ENCODE data around the gene AMMECR1.
A peak's percentile ranks its signal among the peaks of the same experiment; 100 is the strongest.
"Not testable (repeated sequence)": the region's sequence is repeated elsewhere in the genome, so short reads cannot be mapped to it uniquely, and the experiment has no call there.

AMMECR1 gene

GRCh38 chrX:110328613-110329012, 10.7 kb upstream of the AMMECR1 start:
- not testable (repeated sequence) for H3K9me3 ChIP-seq (ENCODE audit: control insufficient read depth in 5 of 5, low read length in 5 of 5); H3K4me3 ChIP-seq (ENCODE audit: low read depth in 1 of 5, low read length in 5 of 5); H3K9ac ChIP-seq (ENCODE audit: low read length in 5 of 5); H3K36me3 ChIP-seq (ENCODE audit: control insufficient read depth in 5 of 5, insufficient read depth in 5 of 5, low read length in 5 of 5); H3K27ac ChIP-seq (ENCODE audit: low read depth, low read length); H3K27me3 ChIP-seq (ENCODE audit: control insufficient read depth in 5 of 5, insufficient read depth in 4 of 5, low read length in 5 of 5); H3K4me1 ChIP-seq (ENCODE audit: control insufficient read depth in 5 of 5, insufficient read depth in 5 of 5, low read length in 5 of 5)

- H3K27ac ChIP-seq (ENCODE audit: low read depth, low read length), result no peak overlapping the region
- no peak overlapping the region for H3K9ac ChIP-seq (ENCODE audit: low read length in 5 of 5)
- no peaks in the 10 kb centered on the region for H3K4me1 ChIP-seq (ENCODE audit: control insufficient read depth in 5 of 5, insufficient read depth in 5 of 5, low read length in 5 of 5)
- H3K36me3 ChIP-seq (ENCODE audit: control insufficient read depth in 5 of 5, insufficient read depth in 5 of 5, low read length in 5 of 5), result no peaks in the 10 kb centered on the region
- no peak overlapping the region for H3K4me3 ChIP-seq (ENCODE audit: low read depth in 1 of 5, low read length in 5 of 5)
- H3K9me3 ChIP-seq (ENCODE audit: control insufficient read depth in 5 of 5, low read length in 5 of 5), result peaks cover 0 to 7% (median 6%) of the 10 kb centered on the region in 5 donors
- H3K27me3 ChIP-seq (ENCODE audit: control insufficient read depth in 5 of 5, insufficient read depth in 4 of 5, low read length in 5 of 5), result no peaks in the 10 kb centered on the region
Measured at GRCh38 chrX:110327336-110327735, 9.5 kb upstream of the AMMECR1 start.

- no peak overlapping the region for H3K4me3 ChIP-seq (ENCODE audit: low read depth in 1 of 5, low read length in 5 of 5)
- no peaks in the 10 kb centered on the region for H3K27me3 ChIP-seq (ENCODE audit: control insufficient read depth in 5 of 5, insufficient read depth in 4 of 5, low read length in 5 of 5)
- no peak overlapping the region for H3K27ac ChIP-seq (ENCODE audit: low read depth, low read length)
- H3K4me1 ChIP-seq (ENCODE audit: control insufficient read depth in 5 of 5, insufficient read depth in 5 of 5, low read length in 5 of 5), result no peaks in the 10 kb centered on the region
- H3K9ac ChIP-seq (ENCODE audit: low read length in 5 of 5), result no peak overlapping the region
- H3K36me3 ChIP-seq (ENCODE audit: control insufficient read depth in 5 of 5, insufficient read depth in 5 of 5, low read length in 5 of 5), result no peaks in the 10 kb centered on the region
- peaks cover 0 to 7% (median 6%) of the 10 kb centered on the region in 5 donors for H3K9me3 ChIP-seq (ENCODE audit: control insufficient read depth in 5 of 5, low read length in 5 of 5)
Measured at GRCh38 chrX:110326712-110327111, 8.8 kb upstream of the AMMECR1 start.

- no peaks in the 10 kb centered on the region for H3K36me3 ChIP-seq (ENCODE audit: control insufficient read depth in 5 of 5, insufficient read depth in 5 of 5, low read length in 5 of 5)
- H3K9ac ChIP-seq (ENCODE audit: low read length in 5 of 5), result no peak overlapping the region
- H3K9me3 ChIP-seq (ENCODE audit: control insufficient read depth in 5 of 5, low read length in 5 of 5), result peaks cover 0 to 7% (median 6%) of the 10 kb centered on the region in 5 donors
- no peaks in the 10 kb centered on the region for H3K27me3 ChIP-seq (ENCODE audit: control insufficient read depth in 5 of 5, insufficient read depth in 4 of 5, low read length in 5 of 5)
- no peak overlapping the region for H3K27ac ChIP-seq (ENCODE audit: low read depth, low read length)
- no peak overlapping the region for H3K4me3 ChIP-seq (ENCODE audit: low read depth in 1 of 5, low read length in 5 of 5)
- H3K4me1 ChIP-seq (ENCODE audit: control insufficient read depth in 5 of 5, insufficient read depth in 5 of 5, low read length in 5 of 5), result peaks cover 0 to 6% (median 5%) of the 10 kb centered on the region in 5 donors
Measured at GRCh38 chrX:110322603-110323002, 4.7 kb upstream of the AMMECR1 start.

- no peaks in the 10 kb centered on the region for H3K36me3 ChIP-seq (ENCODE audit: control insufficient read depth in 5 of 5, insufficient read depth in 5 of 5, low read length in 5 of 5)
- no peak overlapping the region for H3K4me3 ChIP-seq (ENCODE audit: low read depth in 1 of 5, low read length in 5 of 5)
- H3K9me3 ChIP-seq (ENCODE audit: control insufficient read depth in 5 of 5, low read length in 5 of 5), result peaks cover 0 to 7% (median 6%) of the 10 kb centered on the region in 5 donors
- H3K9ac ChIP-seq (ENCODE audit: low read length in 5 of 5), result no peak overlapping the region
- H3K27me3 ChIP-seq (ENCODE audit: control insufficient read depth in 5 of 5, insufficient read depth in 4 of 5, low read length in 5 of 5), result no peaks in the 10 kb centered on the region
- H3K27ac ChIP-seq (ENCODE audit: low read depth, low read length), result no peak overlapping the region
- H3K4me1 ChIP-seq (ENCODE audit: control insufficient read depth in 5 of 5, insufficient read depth in 5 of 5, low read length in 5 of 5), result peaks cover 0 to 6% (median 5%) of the 10 kb centered on the region in 5 donors
Measured at GRCh38 chrX:110321670-110322069, 3.8 kb upstream of the AMMECR1 start.

- no peaks in the 10 kb centered on the region for H3K36me3 ChIP-seq (ENCODE audit: control insufficient read depth in 5 of 5, insufficient read depth in 5 of 5, low read length in 5 of 5)
- H3K4me3 ChIP-seq (ENCODE audit: low read depth in 1 of 5, low read length in 5 of 5), result no peak overlapping the region
- H3K9ac ChIP-seq (ENCODE audit: low read length in 5 of 5), result no peak overlapping the region
- no peak overlapping the region for H3K27ac ChIP-seq (ENCODE audit: low read depth, low read length)
- peaks cover 0 to 6% (median 5%) of the 10 kb centered on the region in 5 donors for H3K4me1 ChIP-seq (ENCODE audit: control insufficient read depth in 5 of 5, insufficient read depth in 5 of 5, low read length in 5 of 5)
- H3K27me3 ChIP-seq (ENCODE audit: control insufficient read depth in 5 of 5, insufficient read depth in 4 of 5, low read length in 5 of 5), result no peaks in the 10 kb centered on the region
- H3K9me3 ChIP-seq (ENCODE audit: control insufficient read depth in 5 of 5, low read length in 5 of 5), result peaks cover 0 to 6% (median 1%) of the 10 kb centered on the region in 5 donors
Measured at GRCh38 chrX:110321081-110321480, 3.2 kb upstream of the AMMECR1 start.

- Histone ChIP-seq H3K27ac (ENCODE audit: low read depth, low read length) (no peak overlapping the region), H3K36me3 (ENCODE audit: control insufficient read depth in 5 of 5, insufficient read depth in 5 of 5, low read length in 5 of 5) (no peaks in the 10 kb centered on the region), H3K9me3 (ENCODE audit: control insufficient read depth in 5 of 5, low read length in 5 of 5) (peaks cover 0 to 2% (median 0%) of the 10 kb centered on the region in 5 donors), H3K4me1 (ENCODE audit: control insufficient read depth in 5 of 5, insufficient read depth in 5 of 5, low read length in 5 of 5) (peaks cover 0 to 6% (median 5%) of the 10 kb centered on the region in 5 donors), H3K27me3 (ENCODE audit: control insufficient read depth in 5 of 5, insufficient read depth in 4 of 5, low read length in 5 of 5) (no peaks in the 10 kb centered on the region), H3K4me3 (ENCODE audit: low read depth in 1 of 5, low read length in 5 of 5) (no peak overlapping the region), H3K9ac (ENCODE audit: low read length in 5 of 5) (no peak overlapping the region)
Measured at GRCh38 chrX:110320381-110320987, 2.6 kb upstream of the AMMECR1 start.

GRCh38 chrX:110318664-110318968, 731 bp upstream of the AMMECR1 start:
- Histone ChIP-seq H3K36me3 (ENCODE audit: control insufficient read depth in 5 of 5, insufficient read depth in 5 of 5, low read length in 5 of 5) (no peaks in the 10 kb centered on the region), H3K4me3 (ENCODE audit: low read depth in 1 of 5, low read length in 5 of 5) (peak overlapping the region; percentile 69 to 83 (median 73)), H3K4me1 (ENCODE audit: control insufficient read depth in 5 of 5, insufficient read depth in 5 of 5, low read length in 5 of 5) (peaks cover 0 to 6% (median 5%) of the 10 kb centered on the region in 5 donors), H3K9ac (ENCODE audit: low read length in 5 of 5) (peak overlapping the region in 3 of 5 donors; percentile 59 to 79 (median 75)), H3K27me3 (ENCODE audit: control insufficient read depth in 5 of 5, insufficient read depth in 4 of 5, low read length in 5 of 5) (no peaks in the 10 kb centered on the region), H3K9me3 (ENCODE audit: control insufficient read depth in 5 of 5, low read length in 5 of 5) (peaks cover 0 to 2% (median 0%) of the 10 kb centered on the region in 5 donors), H3K27ac (ENCODE audit: low read depth, low read length) (no peak overlapping the region)

- Histone ChIP-seq H3K4me1 (ENCODE audit: control insufficient read depth in 5 of 5, insufficient read depth in 5 of 5, low read length in 5 of 5) (peaks cover 0 to 6% (median 5%) of the 10 kb centered on the region in 5 donors), H3K27ac (ENCODE audit: low read depth, low read length) (peak overlapping the region; percentile 31), H3K36me3 (ENCODE audit: control insufficient read depth in 5 of 5, insufficient read depth in 5 of 5, low read length in 5 of 5) (no peaks in the 10 kb centered on the region), H3K9me3 (ENCODE audit: control insufficient read depth in 5 of 5, low read length in 5 of 5) (no peaks in the 10 kb centered on the region), H3K9ac (ENCODE audit: low read length in 5 of 5) (peak overlapping the region in 4 of 5 donors; percentile 44 to 77 (median 66)), H3K4me3 (ENCODE audit: low read depth in 1 of 5, low read length in 5 of 5) (peak overlapping the region; percentile 71 to 90 (median 75)), H3K27me3 (ENCODE audit: control insufficient read depth in 5 of 5, insufficient read depth in 4 of 5, low read length in 5 of 5) (no peaks in the 10 kb centered on the region)
Measured at GRCh38 chrX:110317061-110317819, 645 bp downstream of the AMMECR1 start.

- H3K9ac ChIP-seq (ENCODE audit: low read length in 5 of 5), result peak overlapping the region in 3 of 5 donors; percentile 44 to 77 (median 71)
- peaks cover 0 to 6% (median 5%) of the 10 kb centered on the region in 5 donors for H3K4me1 ChIP-seq (ENCODE audit: control insufficient read depth in 5 of 5, insufficient read depth in 5 of 5, low read length in 5 of 5)
- H3K4me3 ChIP-seq (ENCODE audit: low read depth in 1 of 5, low read length in 5 of 5), result peak overlapping the region; percentile 71 to 90 (median 75)
- H3K27me3 ChIP-seq (ENCODE audit: control insufficient read depth in 5 of 5, insufficient read depth in 4 of 5, low read length in 5 of 5), result no peaks in the 10 kb centered on the region
- no peaks in the 10 kb centered on the region for H3K9me3 ChIP-seq (ENCODE audit: control insufficient read depth in 5 of 5, low read length in 5 of 5)
- H3K36me3 ChIP-seq (ENCODE audit: control insufficient read depth in 5 of 5, insufficient read depth in 5 of 5, low read length in 5 of 5), result no peaks in the 10 kb centered on the region
- H3K27ac ChIP-seq (ENCODE audit: low read depth, low read length), result no peak overlapping the region
Measured at GRCh38 chrX:110316351-110317060, 1.4 kb downstream of the AMMECR1 start.
